ENCODE results near the gene IPMK.

GRCh38 chr10:58293989-58294388 is 26.3 kb upstream of the IPMK start:
- TF ChIP-seq POLR2AphosphoS5 (IDR thresholded peaks at IDR 0.05) = no peak
- no peak for TF ChIP-seq POLR2A (IDR thresholded peaks at IDR 0.05)
- no peak for TF ChIP-seq CTCF (IDR thresholded peaks at IDR 0.05)
- TF ChIP-seq EP300 (IDR thresholded peaks at IDR 0.05; ENCODE audit: low read depth) = no peak

Measured in transverse colon (tissue), 4 donors.